ENCODE results near the gene OR5B2.

OR5B2 gene

DNA sequence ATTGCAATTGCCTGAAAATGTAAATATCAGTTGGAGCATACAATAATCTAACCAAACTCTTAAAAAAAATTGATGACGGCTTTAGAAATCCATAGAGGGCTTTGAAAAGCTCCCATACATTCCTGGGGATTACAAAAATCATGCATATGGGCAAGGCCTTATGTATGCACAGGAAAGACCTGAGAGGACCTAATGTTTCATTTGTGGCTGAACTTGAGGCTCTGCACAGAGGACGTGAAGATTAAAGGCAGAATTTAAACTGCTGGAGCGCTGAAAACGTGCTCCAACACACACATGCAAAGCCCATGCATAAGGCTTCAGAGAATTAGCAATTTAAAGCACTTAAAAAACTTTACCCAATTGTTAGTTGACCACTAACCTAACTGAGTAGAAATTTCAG is 10.6 kb upstream of the OR5B2 start:
- H3K4me3 ChIP-seq (ENCODE audit: low read length), result no peak overlapping the region
- no peaks in the 10 kb centered on the region for H3K27me3 ChIP-seq (ENCODE audit: low read depth, low read length)
- no peak overlapping the region for H3K27ac ChIP-seq (ENCODE audit: low read length)
- no peaks in the 10 kb centered on the region for H3K9me3 ChIP-seq (ENCODE audit: insufficient read depth, low read length)
- no peak overlapping the region for H3K4me2 ChIP-seq (ENCODE audit: low read length)
- no peaks in the 10 kb centered on the region for H3K36me3 ChIP-seq (replicated peaks; ENCODE audit: low read depth, low read length)
- no peaks in the 10 kb centered on the region for H3K79me2 ChIP-seq (ENCODE audit: low read length)
- no peak overlapping the region for H3K9ac ChIP-seq (ENCODE audit: low read length)
- TF ChIP-seq EZH2phosphoT487 (IDR thresholded peaks at IDR 0.05; ENCODE audit: low read depth), result no peak
- TF ChIP-seq, protein P1, sequence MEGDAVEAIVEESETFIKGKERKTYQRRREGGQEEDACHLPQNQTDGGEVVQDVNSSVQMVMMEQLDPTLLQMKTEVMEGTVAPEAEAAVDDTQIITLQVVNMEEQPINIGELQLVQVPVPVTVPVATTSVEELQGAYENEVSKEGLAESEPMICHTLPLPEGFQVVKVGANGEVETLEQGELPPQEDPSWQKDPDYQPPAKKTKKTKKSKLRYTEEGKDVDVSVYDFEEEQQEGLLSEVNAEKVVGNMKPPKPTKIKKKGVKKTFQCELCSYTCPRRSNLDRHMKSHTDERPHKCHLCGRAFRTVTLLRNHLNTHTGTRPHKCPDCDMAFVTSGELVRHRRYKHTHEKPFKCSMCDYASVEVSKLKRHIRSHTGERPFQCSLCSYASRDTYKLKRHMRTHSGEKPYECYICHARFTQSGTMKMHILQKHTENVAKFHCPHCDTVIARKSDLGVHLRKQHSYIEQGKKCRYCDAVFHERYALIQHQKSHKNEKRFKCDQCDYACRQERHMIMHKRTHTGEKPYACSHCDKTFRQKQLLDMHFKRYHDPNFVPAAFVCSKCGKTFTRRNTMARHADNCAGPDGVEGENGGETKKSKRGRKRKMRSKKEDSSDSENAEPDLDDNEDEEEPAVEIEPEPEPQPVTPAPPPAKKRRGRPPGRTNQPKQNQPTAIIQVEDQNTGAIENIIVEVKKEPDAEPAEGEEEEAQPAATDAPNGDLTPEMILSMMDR (IDR thresholded peaks at IDR 0.05; ENCODE audit: low read depth, low read length), result no peak
- H3K4me1 ChIP-seq (ENCODE audit: low read length), result no peaks in the 10 kb centered on the region
- H2AFZ ChIP-seq (ENCODE audit: low read depth, low read length), result no peak overlapping the region
- no peaks in the 10 kb centered on the region for H4K20me1 ChIP-seq (ENCODE audit: insufficient read depth, low read length)

DNA sequence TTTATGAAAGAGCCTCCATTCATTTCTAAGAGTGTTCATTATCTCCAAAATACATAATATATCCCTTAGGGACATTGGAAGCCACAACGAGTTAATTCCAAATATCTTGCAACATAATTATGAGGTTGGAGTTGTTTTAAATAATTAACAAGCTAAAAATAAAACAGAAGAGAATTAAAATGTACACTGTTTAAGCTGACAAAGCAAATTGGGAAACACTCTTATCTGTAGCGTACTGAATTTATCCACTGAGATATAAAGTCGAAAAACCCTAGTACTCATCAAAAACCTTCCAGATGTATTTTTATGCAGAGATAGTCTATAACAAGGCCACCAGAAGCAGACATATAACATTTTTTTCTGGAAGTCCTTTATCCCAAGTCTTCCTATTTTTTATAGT is 6.3 kb upstream of the OR5B2 start:
- Histone ChIP-seq H3K4me1 (ENCODE audit: low read length) (no peaks in the 10 kb centered on the region), H2AFZ (ENCODE audit: low read depth, low read length) (no peak overlapping the region), H4K20me1 (ENCODE audit: insufficient read depth, low read length) (no peaks in the 10 kb centered on the region), H3K79me2 (ENCODE audit: low read length) (no peaks in the 10 kb centered on the region), H3K27ac (ENCODE audit: low read length) (no peak overlapping the region), H3K27me3 (ENCODE audit: low read depth, low read length) (no peaks in the 10 kb centered on the region; the same call in 1 of the 2 replicates), H3K9ac (ENCODE audit: low read length) (no peak overlapping the region), H3K9me3 (ENCODE audit: insufficient read depth, low read length) (no peaks in the 10 kb centered on the region), H3K4me2 (ENCODE audit: low read length) (no peak overlapping the region), H3K4me3 (ENCODE audit: low read length) (no peak overlapping the region), H3K36me3 (replicated peaks; ENCODE audit: low read depth, low read length) (no peaks in the 10 kb centered on the region)
- no peak for TF ChIP-seq EZH2phosphoT487 (IDR thresholded peaks at IDR 0.05; ENCODE audit: low read depth)
- TF ChIP-seq, protein P1 (IDR thresholded peaks at IDR 0.05; ENCODE audit: low read depth, low read length), result no peak

DNA sequence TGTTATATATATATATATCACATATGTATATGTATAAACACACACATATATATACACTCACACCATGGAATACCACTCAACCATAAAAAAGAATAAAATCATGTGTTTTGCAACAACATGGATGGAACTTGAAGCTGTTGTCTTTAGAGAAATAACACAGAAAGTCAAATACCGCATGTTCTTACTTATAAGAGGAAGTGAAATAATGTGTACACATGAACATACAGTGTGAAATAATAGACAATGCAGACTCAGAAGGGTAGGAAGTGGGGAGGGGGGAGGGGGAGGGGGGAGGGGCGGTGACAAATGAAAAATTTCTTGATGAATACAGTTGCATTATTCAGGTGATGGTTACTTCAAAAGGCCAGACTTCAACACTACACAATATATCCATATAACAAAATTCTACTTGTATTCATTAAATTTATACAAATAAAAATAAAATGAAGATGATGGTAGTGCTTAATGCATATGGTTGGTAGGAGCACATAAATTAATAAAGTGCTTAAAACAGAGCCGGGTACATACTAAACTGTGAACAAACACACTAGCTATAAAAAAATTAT is 5.8 kb upstream of the OR5B2 start:
- no peak overlapping the region for H3K9ac ChIP-seq (ENCODE audit: low read length)

DNA sequence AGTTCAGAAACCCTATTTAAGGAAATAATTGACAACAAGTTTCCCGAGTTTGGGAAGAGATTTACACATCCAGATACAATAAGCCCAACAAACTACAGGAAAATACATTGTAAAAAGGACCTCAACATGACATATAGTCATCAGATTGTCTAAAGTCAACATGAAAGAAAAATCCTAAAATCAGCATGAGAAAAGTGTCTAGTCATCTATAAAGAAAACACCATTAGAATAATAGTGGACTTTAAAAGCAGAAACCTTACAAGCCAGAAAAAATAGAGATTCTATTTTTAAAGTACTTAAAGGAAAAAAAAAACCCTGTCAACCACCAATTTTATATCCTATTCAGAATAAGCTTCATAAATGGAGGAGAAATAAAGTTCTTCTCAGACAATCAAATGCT is 1.4 kb upstream of the OR5B2 start:
- Histone ChIP-seq H3K79me2 (ENCODE audit: low read length) (no peaks in the 10 kb centered on the region), H3K36me3 (replicated peaks; ENCODE audit: low read depth, low read length) (no peaks in the 10 kb centered on the region), H3K27me3 (ENCODE audit: low read depth, low read length) (no peaks in the 10 kb centered on the region; the same call in none of the 2 replicates), H3K27ac (ENCODE audit: low read length) (no peak overlapping the region), H3K4me1 (ENCODE audit: low read length) (no peaks in the 10 kb centered on the region), H3K4me2 (ENCODE audit: low read length) (no peak overlapping the region), H3K9ac (ENCODE audit: low read length) (no peak overlapping the region), H2AFZ (ENCODE audit: low read depth, low read length) (no peak overlapping the region), H3K9me3 (ENCODE audit: insufficient read depth, low read length) (no peaks in the 10 kb centered on the region), H3K4me3 (ENCODE audit: low read length) (no peak overlapping the region), H4K20me1 (ENCODE audit: insufficient read depth, low read length) (no peaks in the 10 kb centered on the region)
- no peak for TF ChIP-seq EZH2phosphoT487 (IDR thresholded peaks at IDR 0.05; ENCODE audit: low read depth)
- TF ChIP-seq, protein P1 (IDR thresholded peaks at IDR 0.05; ENCODE audit: low read depth, low read length), result no peak

More for the DNA sequence above, 5.8 kb upstream of the OR5B2 start:
- Histone ChIP-seq H2AFZ (ENCODE audit: low read depth, low read length) (no peak overlapping the region), H3K27me3 (ENCODE audit: low read depth, low read length) (no peaks in the 10 kb centered on the region; the same call in 1 of the 2 replicates), H3K4me2 (ENCODE audit: low read length) (no peak overlapping the region), H3K4me1 (ENCODE audit: low read length) (no peaks in the 10 kb centered on the region), H3K79me2 (ENCODE audit: low read length) (no peaks in the 10 kb centered on the region), H3K27ac (ENCODE audit: low read length) (no peak overlapping the region), H3K4me3 (ENCODE audit: low read length) (no peak overlapping the region), H3K9me3 (ENCODE audit: insufficient read depth, low read length) (no peaks in the 10 kb centered on the region), H4K20me1 (ENCODE audit: insufficient read depth, low read length) (no peaks in the 10 kb centered on the region), H3K36me3 (replicated peaks; ENCODE audit: low read depth, low read length) (no peaks in the 10 kb centered on the region)
- TF ChIP-seq, protein P1 (IDR thresholded peaks at IDR 0.05; ENCODE audit: low read depth, low read length), result no peak
- no peak for TF ChIP-seq EZH2phosphoT487 (IDR thresholded peaks at IDR 0.05; ENCODE audit: low read depth)
